Fibroblast of pulmonary artery (primary cell): ENCODE data around the gene CBX6.

Experiments
- DNase-seq: peaks from one replicate; pipeline ENCODE4 v3.0.0-alpha.2; 2010; ENCODE audit warnings: low read depth
- H3K4me3 ChIP-seq: replicated peaks from 2 replicates; pipeline ENCODE4 v1.5.1; 2011; ENCODE audit warnings: low read depth, mild to moderate bottlenecking, control low read depth, low read length, moderate library complexity
- CTCF ChIP-seq: IDR thresholded peaks from 2 replicates; pipeline ENCODE4 v1.5.1; 2011; ENCODE audit warnings: mild to moderate bottlenecking, control low read depth, low read length, inconsistent platforms; ENCODE audit errors: missing control alignments

Gene CBX6

GRCh38 chr22:38820020-38820419 is 52.0 kb downstream of the CBX6 start:
- no peak for TF ChIP-seq CTCF
- H3K4me3 ChIP-seq: no peak overlapping the region
- no peak for DNase-seq

- no peak for TF ChIP-seq CTCF
- no peak for DNase-seq
These were observed 52.6 kb downstream of the CBX6 start for GRCh38 chr22:38819387-38819940.

GRCh38 chr22:38817196-38817595 is 54.8 kb downstream of the CBX6 start:
- H3K4me3 ChIP-seq: no peak overlapping the region
- TF ChIP-seq CTCF: no peak
- no peak for DNase-seq

More at GRCh38 chr22:38819387-38819940, 52.6 kb downstream of the CBX6 start:
- no peak overlapping the region for H3K4me3 ChIP-seq

- no peak overlapping the region for H3K4me3 ChIP-seq
- DNase-seq: no peak
- TF ChIP-seq CTCF: no peak
These were observed 56.2 kb downstream of the CBX6 start for GRCh38 chr22:38815842-38816241.
